HG02623 (cell line): ENCODE data around the gene MEA1.
A peak's percentile ranks its signal among the peaks of the same experiment; 100 is the strongest.
"Not testable (repeated sequence)": the region's sequence is repeated elsewhere in the genome, so short reads cannot be mapped to it uniquely, and the experiment has no call there.

Experiments
- ATAC-seq: cut with Tn5 transposase; IDR thresholded peaks from one replicate; pipeline ENCODE4 v1.9.1; 2021; ENCODE audit warnings: moderate library complexity; ENCODE audit not compliant: unreplicated experiment

The MEA1 gene

DNA sequence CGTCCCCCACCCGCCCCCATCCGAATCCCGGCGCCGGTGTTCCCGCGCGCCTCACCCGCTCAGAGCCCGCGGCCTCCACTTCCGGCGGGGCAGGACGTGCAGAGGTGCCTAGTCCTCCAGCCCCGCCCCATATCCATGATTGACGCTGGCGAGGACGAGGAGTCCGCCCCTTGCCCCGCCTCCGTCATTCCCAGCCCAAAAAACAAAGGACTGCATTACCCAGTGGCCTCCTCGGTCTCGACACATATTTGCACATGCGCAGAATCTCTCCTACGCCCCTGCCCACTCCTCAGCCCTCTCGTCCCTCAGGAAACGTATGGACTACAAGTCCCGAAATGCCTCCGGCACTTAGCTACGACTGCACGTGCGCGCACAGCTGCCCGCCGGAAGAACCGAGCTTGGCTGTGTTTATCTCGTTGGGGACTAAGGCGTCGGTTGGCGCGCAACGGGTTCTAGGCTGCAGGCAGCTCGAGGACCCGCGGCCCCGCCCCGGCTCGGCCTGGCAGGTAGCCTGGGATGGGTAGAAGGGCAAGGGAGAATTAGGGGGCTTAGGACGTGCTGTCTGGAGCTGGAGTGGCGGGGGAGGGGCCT lies at the start of gene MEA1, which contains the start of gene KLHDC3:
Gene MEA1, minus strand, starts transcription at position 104 of the 591 bp plus-strand sequence. CDS start 133 bp downstream, outside the sequence.
Gene KLHDC3, plus strand, starts transcription at position 407 of the 591 bp plus-strand sequence. CDS start 2,944 bp downstream, outside the sequence.
- peak; percentile 87 for ATAC-seq

GRCh38 chr6:43062818-43063217 lies 49.1 kb upstream of the MEA1 start:
- no peak for ATAC-seq

GRCh38 chr6:43061861-43062260 lies 48.1 kb upstream of the MEA1 start:
- ATAC-seq, result no peak

GRCh38 chr6:43060755-43061633 lies 47.2 kb upstream of the MEA1 start:
- ATAC-seq, result no peak

- no peak for ATAC-seq
These were observed 46.4 kb upstream of the MEA1 start for GRCh38 chr6:43060034-43060754.

- ATAC-seq, result peak; percentile 87
These were observed 45.7 kb upstream of the MEA1 start, which contains the start of the genes KLC4 and MRPL2 for GRCh38 chr6:43059168-43060033. TSS of gene KLC4 (plus strand) at chr6:43059631. CDS start at chr6:43061336, 1,705 bp downstream. TSS of gene MRPL2 (minus strand) at chr6:43059434. CDS start at chr6:43059381, 53 bp downstream.

- no peak for ATAC-seq
These were observed 44.8 kb upstream of the MEA1 start for GRCh38 chr6:43058531-43058930.

DNA sequence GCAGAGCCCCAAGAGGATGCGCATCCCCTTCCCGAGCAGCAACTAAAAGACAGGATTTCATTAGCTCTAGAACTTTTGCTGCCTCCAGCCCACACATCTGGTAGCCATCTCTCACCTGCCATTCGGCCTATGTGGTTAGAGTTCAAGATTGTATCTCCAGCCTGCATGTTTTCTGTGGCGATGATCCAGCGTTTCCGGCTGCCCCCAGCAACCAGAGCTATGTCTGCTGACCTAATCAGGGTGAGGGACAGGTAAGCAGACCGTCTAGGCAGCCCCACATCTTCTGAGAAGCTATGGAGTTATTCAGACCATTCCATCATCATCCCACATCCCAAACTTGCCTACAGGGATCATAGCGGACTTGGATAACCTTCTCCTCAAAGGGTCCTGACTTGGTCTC lies 42.2 kb upstream of the MEA1 start:
- no peak for ATAC-seq

GRCh38 chr6:43054206-43054943 lies 40.6 kb upstream of the MEA1 start:
- no peak for ATAC-seq

DNA sequence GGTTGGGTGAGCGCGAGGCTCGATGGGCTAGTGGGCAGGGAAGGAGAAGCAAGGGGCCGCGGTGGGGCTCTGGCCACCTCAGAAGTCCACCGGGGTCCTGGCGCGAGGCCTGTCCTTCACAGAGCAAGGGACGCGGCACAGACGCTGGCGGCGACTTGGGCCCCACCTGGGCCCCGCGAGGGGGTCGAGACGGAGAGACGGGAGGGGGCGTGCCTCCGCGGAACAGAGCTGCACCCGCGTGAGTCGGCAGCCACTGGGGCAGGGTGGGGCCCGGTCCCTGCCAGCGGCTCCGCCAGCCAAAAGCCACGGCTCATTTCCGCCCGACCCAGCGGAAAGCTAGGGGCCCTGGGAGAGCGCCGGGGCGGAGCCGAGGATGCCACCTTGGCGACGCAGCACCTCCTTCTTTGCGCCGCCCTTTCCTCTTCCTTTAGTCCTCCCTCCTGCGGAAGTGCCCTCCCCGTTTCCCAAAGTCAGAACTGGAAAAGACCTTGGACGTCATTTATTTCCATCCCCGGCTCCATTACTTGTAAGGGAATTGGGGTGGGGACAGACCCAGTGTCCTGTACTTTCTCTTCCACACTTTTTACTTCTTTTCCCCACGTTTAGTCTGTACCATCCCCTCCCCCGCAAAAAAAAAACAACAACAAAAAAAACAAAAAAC lies 39.9 kb upstream of the MEA1 start, which contains the start of gene CUL7:
Gene CUL7, minus strand, starts transcription at position 307 of the 661 bp plus-strand sequence. CDS start 1,063 bp downstream, outside the sequence.
- peak; percentile 88 for ATAC-seq

DNA sequence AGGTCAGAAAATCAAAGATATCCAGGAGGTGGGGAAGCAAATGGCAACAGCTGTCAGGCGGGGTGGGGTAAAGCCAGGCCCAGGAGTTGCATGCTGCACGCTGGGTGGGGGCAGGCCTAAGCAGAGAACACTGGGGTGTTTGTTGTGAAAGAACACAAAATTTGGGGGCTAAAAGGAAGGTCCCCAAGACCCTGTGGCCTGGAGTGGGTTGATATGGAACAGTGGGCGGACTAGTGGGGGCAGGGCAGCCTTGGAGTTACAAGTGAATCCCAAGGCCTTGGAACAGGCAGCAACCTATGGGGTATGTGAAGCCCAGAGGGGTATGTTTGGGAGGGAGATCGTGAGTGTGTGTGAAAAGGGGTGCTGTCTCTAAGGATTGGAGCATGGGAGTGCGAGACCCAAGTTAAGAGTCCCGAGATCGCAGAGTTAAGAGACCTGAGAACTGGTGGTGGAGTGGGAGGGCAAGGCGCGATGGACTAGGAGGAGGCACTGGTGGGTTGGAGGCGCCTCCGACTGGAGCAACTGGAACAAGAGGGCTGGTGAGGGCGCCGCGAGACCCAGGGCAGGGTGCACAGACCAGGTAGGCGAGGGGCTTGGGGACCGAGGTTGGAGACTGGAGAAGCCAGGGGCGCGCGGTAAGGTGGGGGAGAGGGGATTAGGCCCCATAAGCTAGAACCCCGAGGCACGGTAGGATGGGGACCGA lies 39.2 kb upstream of the MEA1 start:
- ATAC-seq, result no peak

DNA sequence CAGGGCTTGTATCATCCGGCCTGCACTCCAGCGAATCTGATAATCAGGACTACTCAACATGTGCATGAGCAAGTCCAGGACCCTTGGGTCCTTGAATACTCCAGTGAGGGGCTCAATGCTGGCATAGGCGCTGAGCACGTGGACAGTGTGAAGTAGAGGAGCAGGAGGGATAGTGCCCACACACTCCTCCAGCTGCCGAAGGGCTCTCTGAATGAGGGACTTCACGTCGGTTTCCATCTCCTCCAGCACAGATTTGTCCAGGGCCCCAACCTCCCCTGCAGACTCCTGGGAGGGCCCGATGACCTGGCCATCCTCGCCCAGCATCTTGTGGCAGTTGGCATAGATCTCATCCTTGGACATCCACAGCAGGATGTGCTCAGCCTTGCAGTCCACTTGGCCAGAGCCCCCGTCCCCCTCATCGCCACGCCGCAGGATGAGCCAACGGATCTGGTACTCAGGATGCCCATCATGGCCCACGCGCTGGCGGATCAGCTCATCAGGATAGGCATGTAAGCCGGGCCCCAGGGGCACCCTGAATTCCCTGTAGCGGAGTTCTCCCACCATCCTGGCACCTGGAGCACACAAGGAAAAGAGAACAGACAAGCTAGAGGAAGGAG lies 38.6 kb upstream of the MEA1 start:
- ATAC-seq, result no peak

GRCh38 chr6:43050981-43051380 lies 37.2 kb upstream of the MEA1 start:
- ATAC-seq, result no peak

DNA sequence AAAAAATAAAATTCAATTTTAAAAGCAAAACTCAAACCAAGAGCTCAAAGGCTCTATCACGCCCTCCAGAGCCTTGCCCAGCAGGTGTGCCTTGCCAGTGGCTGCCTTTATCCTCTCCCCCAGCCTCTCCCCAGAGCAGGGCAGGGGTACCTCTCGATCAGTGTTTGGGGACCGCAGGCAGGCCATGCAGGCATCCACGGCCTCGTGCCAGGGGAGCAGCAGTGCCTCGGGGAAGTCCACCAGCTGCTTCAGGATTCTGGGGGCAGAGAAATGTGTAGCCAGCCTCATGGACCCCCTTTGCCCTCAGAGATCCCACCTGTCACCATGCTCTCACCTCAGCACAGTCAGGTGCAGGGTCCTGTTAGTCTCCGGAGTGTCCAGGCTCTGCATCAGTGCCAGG lies 34.3 kb upstream of the MEA1 start:
- ATAC-seq, result no peak

DNA sequence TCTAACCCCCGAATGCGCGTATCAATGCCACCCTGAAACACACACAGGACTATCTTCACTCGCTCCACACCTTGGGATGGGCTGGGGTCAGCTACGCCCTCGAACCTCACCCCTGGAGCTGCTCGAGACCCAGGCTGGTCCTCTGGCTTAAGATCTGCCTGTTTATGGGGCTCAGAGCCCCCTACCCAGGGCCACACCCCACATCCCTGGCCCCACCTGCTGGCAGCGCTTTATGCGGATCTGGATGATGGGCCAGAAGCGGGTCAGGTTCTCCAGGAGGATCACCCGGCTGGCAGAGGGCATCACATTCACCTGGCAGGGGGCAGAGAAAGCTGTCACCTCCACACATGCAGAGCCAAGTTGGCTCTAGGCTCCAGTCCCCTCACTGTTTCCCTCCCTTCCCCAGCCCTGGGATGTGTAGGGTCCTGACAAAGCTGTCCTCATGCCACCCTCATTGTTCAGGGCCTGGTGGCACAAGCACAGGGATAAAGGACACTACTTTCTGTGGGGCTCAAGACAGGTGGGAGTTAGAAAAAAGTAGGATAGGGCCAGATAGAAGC lies 31.7 kb upstream of the MEA1 start:
- ATAC-seq, result no peak

DNA sequence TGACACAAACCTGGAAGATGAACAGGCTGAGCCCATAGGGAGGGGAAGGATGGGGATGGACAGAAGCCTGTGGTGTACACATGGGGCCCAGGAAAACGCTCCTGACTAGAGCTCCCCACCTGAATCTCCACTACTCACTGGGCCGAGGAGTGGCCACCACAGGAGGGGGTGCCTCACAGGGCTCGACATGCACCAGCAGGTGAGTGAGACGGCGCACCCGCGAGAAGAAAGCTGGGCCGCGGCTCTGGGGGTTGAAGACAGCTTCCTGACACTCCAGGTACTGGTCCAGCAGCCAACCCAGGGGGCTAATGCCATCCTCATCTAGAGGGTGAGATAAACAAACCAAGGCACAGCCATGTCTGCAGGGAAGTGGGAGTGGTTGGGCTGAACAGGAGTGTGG lies 29.6 kb upstream of the MEA1 start:
- ATAC-seq, result no peak

GRCh38 chr6:43041475-43041874 lies 27.7 kb upstream of the MEA1 start:
- ATAC-seq, result not testable (repeated sequence)
